HEK293T (cell line): ENCODE measurements around the gene CPNE4.
"Not testable (repeated sequence)": the region's sequence is repeated elsewhere in the genome, so short reads cannot be mapped to it uniquely, and the experiment has no call there.

ENCODE experiments used
- CTCF ChIA-PET: fragments of 350-600 bp; formaldehyde crosslinking; extraction: SDS; loops from one replicate; lab custom pipeline; 2021; ENCODE audit warnings: antibody characterized with exemption, inconsistent platforms; lab: Yijun Ruan, JAX
- POLR2A ChIA-PET: fragments of 350-600 bp; formaldehyde crosslinking; extraction: SDS; loops from one replicate; lab custom pipeline; 2020; ENCODE audit warnings: antibody characterized with exemption, inconsistent platforms; lab: Yijun Ruan, JAX
- DNase-seq: peaks from one replicate; pipeline ENCODE4 v3.0.0; 2012; ENCODE audit warnings: mixed read lengths; ENCODE audit errors: extremely low spot score
- ARNT ChIP-seq: fragments of 450-650 bp; IDR thresholded peaks from 2 replicates; pipeline ENCODE4 v1.6.1; 2017; ENCODE audit warnings: mild to moderate bottlenecking
- BHLHE40 ChIP-seq: fragments of 450-650 bp; IDR thresholded peaks from 2 replicates; pipeline ENCODE4 v1.6.1; 2016; ENCODE audit warnings: mild to moderate bottlenecking, moderate library complexity, borderline replicate concordance
- CTBP1 ChIP-seq: fragments of 450-650 bp; IDR thresholded peaks from 2 replicates; pipeline ENCODE4 v1.6.1; 2016; ENCODE audit warnings: borderline replicate concordance
- ELF4 ChIP-seq: fragments of 450-650 bp; IDR thresholded peaks from 2 replicates; pipeline ENCODE4 v1.6.1; 2017; ENCODE audit warnings: antibody characterized with exemption
- FOXA1 ChIP-seq: fragments of 450-650 bp; IDR thresholded peaks from 2 replicates; pipeline ENCODE4 v1.6.1; 2016; ENCODE audit warnings: mild to moderate bottlenecking
- FOXM1 ChIP-seq: fragments of 450-650 bp; IDR thresholded peaks from 2 replicates; pipeline ENCODE4 v1.6.1; 2017; ENCODE audit warnings: mild to moderate bottlenecking, borderline replicate concordance
- HDGF ChIP-seq: fragments of 450-650 bp; IDR thresholded peaks from 2 replicates; pipeline ENCODE4 v1.6.1; 2017; ENCODE audit warnings: antibody characterized with exemption, borderline replicate concordance
- L3MBTL2 ChIP-seq: fragments of 450-650 bp; conservative IDR thresholded peaks from 2 replicates; pipeline ENCODE4 v1.6.1; 2016; ENCODE audit warnings: mild to moderate bottlenecking
- LEF1 ChIP-seq: fragments of 450-650 bp; IDR thresholded peaks from 2 replicates; pipeline ENCODE4 v1.6.1; 2017; ENCODE audit warnings: mild to moderate bottlenecking, borderline replicate concordance
- NFRKB ChIP-seq: fragments of 450-650 bp; IDR thresholded peaks from 2 replicates; pipeline ENCODE4 v1.6.1; 2016; ENCODE audit warnings: mild to moderate bottlenecking, moderate library complexity
- SP1 ChIP-seq: fragments of 450-650 bp; IDR thresholded peaks from 2 replicates; pipeline ENCODE4 v1.6.1; 2017
- SUZ12 ChIP-seq: fragments of 450-650 bp; IDR thresholded peaks from 2 replicates; pipeline ENCODE4 v1.6.1; 2016; ENCODE audit warnings: mild to moderate bottlenecking
- TARDBP ChIP-seq: fragments of 450-650 bp; IDR thresholded peaks from 2 replicates; pipeline ENCODE4 v1.6.1; 2016
- ZNF384 ChIP-seq: fragments of 450-650 bp; IDR thresholded peaks from 2 replicates; pipeline ENCODE4 v1.6.1; 2016
- TF ChIP-seq, protein P1 (sequence below): fragments of 450-650 bp; IDR thresholded peaks from 2 replicates; pipeline ENCODE4 v1.6.1; 2016

CPNE4 gene

DNA sequence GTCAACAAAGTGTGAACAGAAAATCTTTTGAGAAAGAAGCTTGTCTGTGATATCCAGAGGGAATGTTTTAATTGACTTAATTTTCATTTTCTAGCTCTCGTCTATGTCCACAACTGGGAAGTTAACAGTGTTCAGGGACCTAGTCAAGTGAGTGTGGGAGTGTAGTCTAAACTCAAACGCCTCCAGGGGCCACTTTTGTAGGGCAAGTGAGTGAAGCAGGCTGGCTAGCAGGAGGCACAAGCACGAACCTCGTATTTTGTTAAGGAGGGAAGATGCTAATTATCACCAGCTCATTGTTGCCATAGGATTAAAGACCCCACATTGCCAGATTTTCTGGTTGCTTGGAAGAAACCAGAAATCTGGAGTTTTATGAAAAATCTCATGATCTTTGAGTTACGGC lies 135.8 kb downstream of the CPNE4 start:
- TF ChIP-seq NFRKB, result no peak
- no peak for TF ChIP-seq HDGF
- TF ChIP-seq ELF4, result no peak
- no peak for TF ChIP-seq FOXA1
- TF ChIP-seq SUZ12, result no peak
- no peak for TF ChIP-seq SP1
- CTCF ChIA-PET, result no interaction called here
- DNase-seq, result no peak
- POLR2A ChIA-PET, result no interaction called here

DNA sequence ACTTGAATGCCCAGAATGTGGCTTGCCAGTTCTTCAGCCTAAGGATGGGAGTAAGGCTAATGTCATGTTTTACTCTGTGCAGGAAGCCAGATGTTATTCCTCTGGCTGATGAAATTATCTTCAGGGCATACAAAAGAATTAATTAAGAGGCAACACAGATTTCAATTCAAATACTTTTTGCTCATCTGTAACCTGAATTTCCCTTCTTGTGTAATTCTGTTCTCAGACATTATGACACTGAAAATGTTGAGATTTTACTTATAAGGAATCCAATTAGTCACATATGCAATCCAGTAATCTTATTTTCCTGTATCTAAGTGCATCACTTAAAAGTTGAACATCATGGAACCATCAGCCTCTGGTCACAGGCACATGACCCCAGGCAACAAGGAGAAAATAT lies 136.5 kb downstream of the CPNE4 start:
- DNase-seq, result no peak
- TF ChIP-seq SUZ12 (no peak), BHLHE40 (no peak), ELF4 (no peak), CTBP1 (no peak), SP1 (no peak), FOXA1 (no peak)
- ChIA-PET CTCF (no interaction called here), POLR2A (no interaction called here)

DNA sequence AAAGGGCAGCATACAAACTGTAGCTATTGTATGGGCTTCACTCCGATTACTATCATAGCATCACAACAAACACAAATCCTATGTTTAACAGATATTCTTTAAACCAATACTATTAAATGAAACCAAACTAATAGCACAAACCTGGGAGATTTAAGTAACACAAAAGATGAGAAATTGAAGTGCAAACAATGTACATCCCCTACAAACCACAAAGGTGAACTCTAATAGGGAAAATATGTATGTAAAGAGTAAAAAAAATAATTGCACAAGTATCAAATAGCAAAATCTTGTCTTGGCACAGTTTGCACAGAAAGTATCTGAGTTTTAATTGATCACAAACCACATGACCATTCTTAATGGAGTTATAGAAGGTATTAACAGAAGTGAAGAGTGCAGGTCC lies 138.5 kb downstream of the CPNE4 start:
- DNase-seq, result no peak
- CTCF ChIA-PET, result no interaction called here
- POLR2A ChIA-PET, result no interaction called here
- no peak for TF ChIP-seq TARDBP
- no peak for TF ChIP-seq ARNT
- no peak for TF ChIP-seq NFRKB
- no peak for TF ChIP-seq SUZ12
- TF ChIP-seq BHLHE40, result no peak
- TF ChIP-seq, protein P1, sequence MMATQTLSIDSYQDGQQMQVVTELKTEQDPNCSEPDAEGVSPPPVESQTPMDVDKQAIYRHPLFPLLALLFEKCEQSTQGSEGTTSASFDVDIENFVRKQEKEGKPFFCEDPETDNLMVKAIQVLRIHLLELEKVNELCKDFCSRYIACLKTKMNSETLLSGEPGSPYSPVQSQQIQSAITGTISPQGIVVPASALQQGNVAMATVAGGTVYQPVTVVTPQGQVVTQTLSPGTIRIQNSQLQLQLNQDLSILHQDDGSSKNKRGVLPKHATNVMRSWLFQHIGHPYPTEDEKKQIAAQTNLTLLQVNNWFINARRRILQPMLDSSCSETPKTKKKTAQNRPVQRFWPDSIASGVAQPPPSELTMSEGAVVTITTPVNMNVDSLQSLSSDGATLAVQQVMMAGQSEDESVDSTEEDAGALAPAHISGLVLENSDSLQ, result no peak
- no peak for TF ChIP-seq CTBP1
- no peak for TF ChIP-seq LEF1
- TF ChIP-seq ZNF384, result no peak
- no peak for TF ChIP-seq HDGF
- no peak for TF ChIP-seq FOXM1
- no peak for TF ChIP-seq L3MBTL2

DNA sequence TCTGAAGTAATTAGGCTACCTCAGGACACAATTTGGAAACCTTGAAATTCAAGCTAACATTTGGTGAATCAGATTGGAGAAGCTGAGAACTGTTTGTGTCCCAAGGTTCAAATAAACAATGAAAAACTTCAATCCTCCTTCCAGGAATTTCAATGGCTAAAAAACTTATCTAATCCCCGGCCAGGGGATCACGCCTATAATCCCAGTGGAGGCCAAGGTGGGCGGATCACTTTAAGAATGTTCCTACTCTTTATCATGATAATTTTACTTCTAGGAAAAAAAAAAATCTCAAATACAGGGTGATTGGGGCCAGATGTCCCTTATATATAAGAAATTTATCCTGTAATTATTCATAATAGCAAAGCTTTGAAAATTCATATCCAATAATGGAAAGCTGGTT lies 139.0 kb downstream of the CPNE4 start:
- no peak for DNase-seq
- TF ChIP-seq CTBP1 (no peak), SP1 (no peak), TARDBP (no peak), FOXM1 (no peak), FOXA1 (no peak), SUZ12 (no peak), ZNF384 (no peak), L3MBTL2 (no peak), ARNT (no peak), LEF1 (no peak), ELF4 (no peak)
- CTCF ChIA-PET, result no interaction called here
- POLR2A ChIA-PET, result no interaction called here

DNA sequence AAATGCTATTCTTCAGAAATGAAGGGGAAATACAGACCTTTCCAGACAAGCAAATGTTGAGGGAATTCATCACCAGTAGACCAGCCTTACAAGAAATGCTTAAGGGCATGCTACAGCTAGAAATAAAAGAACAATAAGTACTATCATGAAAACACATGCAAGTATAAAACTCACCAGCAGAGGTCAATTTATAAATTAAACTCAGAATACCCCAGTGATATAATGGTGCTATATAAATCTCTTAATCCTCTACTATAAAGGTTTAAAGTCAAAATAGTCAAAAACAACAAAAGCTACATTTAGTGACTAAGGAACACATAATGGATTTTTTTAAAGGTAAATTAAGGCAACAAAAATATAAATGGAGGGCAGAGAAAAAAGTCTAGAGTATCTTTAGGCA lies 142.5 kb downstream of the CPNE4 start:
- TF ChIP-seq HDGF (no peak), ZNF384 (no peak), ARNT (no peak), L3MBTL2 (no peak), FOXM1 (no peak), BHLHE40 (no peak), LEF1 (no peak), SP1 (no peak), FOXA1 (no peak), NFRKB (no peak), CTBP1 (no peak), SUZ12 (no peak)
- TF ChIP-seq, protein P1, result no peak
- POLR2A ChIA-PET, result no interaction called here
- CTCF ChIA-PET, result interaction anchor here (0.6 kb wide), 1 partner anchor 905 kb away, joined by 3 read pairs; no protein-coding TSS in a partner anchor

DNA sequence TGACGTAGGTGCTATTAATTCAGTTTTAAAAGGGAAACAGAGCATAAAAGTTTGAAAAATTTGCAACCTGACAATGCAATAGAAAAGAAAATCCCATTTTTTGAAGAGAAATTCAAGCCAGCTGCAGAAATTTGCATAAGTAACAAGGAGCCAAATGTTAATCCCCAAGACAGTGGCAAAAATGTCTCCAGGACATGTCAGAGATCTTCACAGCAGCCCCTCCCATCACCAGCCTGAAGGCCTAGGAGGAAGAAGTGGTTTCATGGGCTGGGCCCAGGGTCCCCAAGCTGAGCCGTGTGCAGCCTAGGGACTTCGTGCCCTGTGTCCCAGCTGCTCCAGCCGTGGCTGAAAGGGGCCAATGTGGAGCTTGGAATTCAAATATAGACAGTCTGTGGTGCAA lies 148.9 kb downstream of the CPNE4 start:
- POLR2A ChIA-PET, CTCF ChIA-PET, DNase-seq: not testable (repeated sequence)

More for the DNA sequence above, 142.5 kb downstream of the CPNE4 start:
- no peak for DNase-seq

DNA sequence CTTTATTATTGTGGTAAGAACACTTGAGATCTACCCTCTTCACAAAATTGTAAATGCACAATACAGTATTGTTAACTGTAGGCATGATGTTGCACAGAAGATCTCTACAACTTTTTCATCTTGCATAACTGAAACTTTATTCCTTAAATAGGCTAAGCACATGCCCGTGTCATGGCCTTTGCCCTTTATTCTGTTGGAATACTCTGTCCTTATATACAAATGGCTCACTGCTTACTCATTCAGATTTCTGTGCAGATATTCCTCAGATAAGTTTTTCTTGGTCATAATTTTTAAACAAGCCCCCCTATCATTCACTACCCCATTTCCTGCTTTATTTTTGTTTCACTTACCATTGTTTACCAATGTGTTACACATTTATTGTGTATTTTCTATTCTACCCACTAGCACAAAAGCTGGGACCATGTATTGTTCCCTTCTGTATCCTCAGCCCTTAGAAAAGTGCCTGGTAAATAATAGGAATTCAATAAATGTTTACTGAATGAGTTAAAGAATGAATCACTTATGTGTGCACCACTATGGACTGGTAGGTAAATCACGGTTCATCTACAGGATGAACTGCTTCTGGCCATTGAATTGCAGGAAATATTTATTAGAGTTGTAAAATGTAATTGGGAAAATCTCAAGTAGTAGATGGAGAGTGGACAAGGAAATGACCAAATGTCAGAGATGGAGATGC lies 151.0 kb downstream of the CPNE4 start:
- no peak for DNase-seq
- ChIA-PET CTCF (no interaction called here), POLR2A (no interaction called here)
- no peak for TF ChIP-seq BHLHE40
- TF ChIP-seq HDGF, result no peak
- no peak for TF ChIP-seq ZNF384
- TF ChIP-seq CTBP1, result no peak
- TF ChIP-seq LEF1, result no peak
- TF ChIP-seq ARNT, result no peak
- TF ChIP-seq FOXM1, result no peak
- TF ChIP-seq L3MBTL2, result no peak
- no peak for TF ChIP-seq TARDBP
- no peak for TF ChIP-seq FOXA1
- TF ChIP-seq NFRKB, result no peak
- TF ChIP-seq, protein P1, result no peak
- no peak for TF ChIP-seq SUZ12
- no peak for TF ChIP-seq ELF4
- TF ChIP-seq SP1, result no peak
